Measurements from ENCODE around the gene SLC25A48.

Gene SLC25A48, protein sequence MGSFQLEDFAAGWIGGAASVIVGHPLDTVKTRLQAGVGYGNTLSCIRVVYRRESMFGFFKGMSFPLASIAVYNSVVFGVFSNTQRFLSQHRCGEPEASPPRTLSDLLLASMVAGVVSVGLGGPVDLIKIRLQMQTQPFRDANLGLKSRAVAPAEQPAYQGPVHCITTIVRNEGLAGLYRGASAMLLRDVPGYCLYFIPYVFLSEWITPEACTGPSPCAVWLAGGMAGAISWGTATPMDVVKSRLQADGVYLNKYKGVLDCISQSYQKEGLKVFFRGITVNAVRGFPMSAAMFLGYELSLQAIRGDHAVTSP

DNA sequence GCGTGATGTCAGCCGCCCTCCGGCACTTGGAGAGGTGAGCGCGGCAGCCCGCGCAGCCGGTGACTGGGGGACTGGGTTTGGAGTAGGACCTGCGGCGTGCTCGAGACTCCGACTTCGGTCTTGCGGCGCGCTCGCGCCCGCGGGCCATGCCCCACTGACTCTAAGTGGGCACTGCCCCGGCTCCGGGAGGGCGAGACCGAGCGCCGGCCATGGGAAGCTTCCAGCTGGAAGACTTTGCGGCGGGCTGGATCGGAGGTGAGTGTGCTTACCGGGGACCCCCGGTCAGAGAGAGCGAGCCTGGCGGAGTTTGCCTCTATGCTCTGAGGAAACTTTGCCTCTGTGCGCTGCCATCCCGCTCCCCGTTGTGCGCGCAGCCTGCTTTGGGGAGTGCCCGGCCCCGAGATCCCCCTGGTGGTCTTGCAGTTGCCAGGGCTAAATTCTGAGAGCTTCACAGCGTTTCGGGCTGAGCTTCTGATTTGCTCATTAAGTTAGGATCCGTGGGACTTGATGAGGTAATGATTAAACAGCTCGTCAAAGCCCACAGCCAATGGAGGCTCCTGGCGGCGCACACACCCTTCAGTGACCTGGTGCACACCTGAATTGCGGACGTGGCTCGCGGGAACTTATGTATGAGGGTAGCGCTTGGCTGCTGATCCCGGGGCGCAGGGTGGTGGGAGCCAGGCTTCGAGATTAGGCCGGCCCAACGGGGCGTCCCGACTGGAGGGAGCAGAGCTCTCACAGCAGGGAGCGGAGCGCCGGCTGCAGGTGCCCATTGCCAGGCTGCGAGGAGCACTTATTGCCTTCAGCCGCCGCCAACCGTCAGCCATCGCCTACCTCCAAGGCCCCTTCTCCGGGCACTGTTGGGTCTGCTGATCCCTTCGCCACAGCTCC, at the start of gene SLC25A48:
TSS of gene SLC25A48 (plus strand) at position 25 of the 891 bp plus-strand sequence. CDS start at position 210, 185 bp downstream.
- no peak for DNase-seq (ENCODE audit: low read depth)

GRCh38 chr5:135800656-135801055, 33.8 kb upstream of the SLC25A48 start:
- DNase-seq (ENCODE audit: low read depth): no peak

GRCh38 chr5:135810188-135810943, 24.1 kb upstream of the SLC25A48 start:
- DNase-seq (ENCODE audit: low read depth): no peak

DNA sequence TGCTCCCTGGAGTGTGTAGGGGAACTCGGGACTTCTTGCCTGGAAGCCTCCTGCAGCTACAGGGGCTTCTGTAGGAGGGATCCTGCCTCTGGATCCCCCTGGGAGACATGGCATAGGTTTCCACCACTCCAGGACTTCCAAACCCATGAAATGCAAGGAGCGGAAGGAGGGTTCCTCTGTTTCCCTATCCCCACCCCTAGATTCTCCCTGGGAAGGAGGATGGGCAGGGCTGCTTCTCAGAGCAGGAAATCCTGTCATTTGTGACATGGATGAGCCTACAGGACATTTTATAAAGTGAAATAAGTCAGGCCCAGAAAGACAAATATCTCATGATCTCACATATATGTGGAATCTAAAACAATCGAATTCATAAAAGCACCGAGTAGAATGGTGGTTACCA, 23.5 kb upstream of the SLC25A48 start:
- no peak for DNase-seq (ENCODE audit: low read depth)

DNA sequence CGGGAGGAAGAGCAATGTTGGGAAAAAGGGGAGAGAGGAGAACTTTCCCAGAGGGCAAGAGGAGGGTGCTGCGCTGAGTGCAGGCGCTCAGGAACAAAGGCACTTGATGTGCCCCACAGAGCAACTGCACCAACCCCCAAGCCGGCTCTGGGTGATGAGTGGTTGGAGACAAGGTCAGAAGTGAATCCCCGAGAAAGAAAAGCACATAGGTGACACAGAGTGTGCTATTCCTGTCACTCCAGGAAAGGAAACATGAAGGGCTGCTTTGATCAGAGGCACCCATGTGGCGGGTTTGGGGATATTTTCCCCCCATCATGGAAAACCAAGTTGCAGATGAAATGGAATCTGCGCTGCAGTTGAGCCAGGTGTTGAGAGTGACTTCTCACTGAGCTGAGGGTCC, 20.7 kb upstream of the SLC25A48 start:
- DNase-seq (ENCODE audit: low read depth): no peak

DNA sequence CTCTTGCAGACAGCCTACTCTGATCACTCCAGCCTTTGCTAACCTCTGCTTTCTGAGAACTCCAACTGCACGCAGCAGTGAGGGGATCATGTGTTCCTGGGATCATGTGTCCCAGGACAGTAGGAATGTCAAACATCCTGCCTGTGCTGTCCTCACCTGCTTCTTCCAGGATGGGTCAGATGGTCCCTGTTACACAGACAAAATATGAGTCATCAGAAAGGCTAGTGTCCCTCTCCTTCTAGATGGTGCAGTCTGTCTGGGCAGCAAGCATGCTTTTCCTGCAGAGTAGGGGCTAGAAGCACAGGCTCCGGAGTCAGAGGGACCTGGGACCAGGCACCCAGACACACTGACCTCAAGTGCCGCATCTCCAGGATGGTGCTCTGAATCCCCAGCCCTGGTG, 20.1 kb upstream of the SLC25A48 start:
- DNase-seq (ENCODE audit: low read depth): no peak

GRCh38 chr5:135814812-135815211, 19.7 kb upstream of the SLC25A48 start:
- no peak for DNase-seq (ENCODE audit: low read depth)

- DNase-seq (ENCODE audit: low read depth): no peak
Observed at GRCh38 chr5:135821061-135821801, 13.2 kb upstream of the SLC25A48 start.

DNA sequence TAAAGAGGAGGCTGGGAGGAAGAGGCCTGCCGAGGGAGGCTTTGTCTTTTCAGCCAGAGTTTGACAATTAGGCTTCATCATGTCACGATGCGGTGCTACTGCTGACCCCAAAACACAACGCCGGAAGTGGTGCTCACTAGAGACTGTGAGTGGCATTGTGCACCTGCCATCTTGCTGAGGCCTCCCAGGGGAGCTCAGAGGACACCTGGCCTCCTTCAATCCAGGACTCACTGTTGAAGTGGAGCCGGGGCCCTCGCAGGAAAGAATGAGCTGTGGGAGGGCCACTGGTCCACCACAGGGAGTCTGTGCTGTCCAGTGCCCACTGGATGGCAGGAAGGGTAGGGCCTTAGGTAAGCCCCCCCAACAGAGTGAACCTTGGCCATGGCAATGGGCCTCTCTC, 12.7 kb upstream of the SLC25A48 start:
- no peak for DNase-seq (ENCODE audit: low read depth)

DNA sequence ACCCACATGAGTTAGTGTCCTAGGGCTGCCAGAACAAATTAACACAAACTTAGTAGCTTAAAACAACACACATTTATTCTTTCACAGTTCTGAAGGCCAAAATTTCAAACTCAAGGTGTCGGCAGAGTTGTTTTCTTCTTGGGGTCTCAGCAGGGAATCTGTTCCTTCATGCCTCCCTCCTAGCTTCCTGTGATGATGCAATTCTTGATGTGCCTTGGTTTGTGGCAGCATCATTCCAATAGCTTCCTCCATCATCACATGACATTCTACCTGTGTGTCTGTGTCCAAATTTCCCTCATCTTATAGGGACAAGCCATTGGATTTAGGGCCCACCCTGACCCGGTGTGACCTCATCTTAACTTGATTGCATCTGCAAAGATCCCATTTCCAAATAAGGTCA, 12.2 kb upstream of the SLC25A48 start:
- DNase-seq (ENCODE audit: low read depth): no peak

DNA sequence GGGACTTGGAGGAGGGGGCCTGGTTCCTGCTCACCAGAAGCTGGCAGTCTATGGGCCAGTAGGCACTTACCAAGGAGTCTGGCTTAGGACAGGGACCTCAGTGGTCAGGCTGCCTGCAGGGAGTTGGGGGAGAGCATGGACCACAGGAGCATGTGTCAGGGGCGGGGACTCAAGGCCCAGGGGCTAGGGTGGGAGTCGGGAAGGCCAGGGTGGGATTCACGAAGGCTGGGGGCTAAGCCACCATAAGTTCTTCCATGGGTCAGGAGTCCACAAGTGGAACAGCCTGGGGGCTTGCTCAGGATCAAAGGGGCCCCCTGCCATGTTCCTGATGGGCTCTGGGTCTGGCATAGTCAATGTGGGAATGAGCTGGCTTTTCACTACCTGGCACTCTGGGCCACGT, 11.5 kb upstream of the SLC25A48 start:
- no peak for DNase-seq (ENCODE audit: low read depth)

GRCh38 chr5:135823881-135824280, 10.6 kb upstream of the SLC25A48 start:
- DNase-seq (ENCODE audit: low read depth): no peak

- DNase-seq (ENCODE audit: low read depth): no peak
Observed at GRCh38 chr5:135824541-135825041, 9.9 kb upstream of the SLC25A48 start.

- DNase-seq (ENCODE audit: low read depth): no peak
Observed at GRCh38 chr5:135825373-135826220, 8.9 kb upstream of the SLC25A48 start.

GRCh38 chr5:135826221-135826525, 8.3 kb upstream of the SLC25A48 start:
- no peak for DNase-seq (ENCODE audit: low read depth)

GRCh38 chr5:135826994-135827671, 7.3 kb upstream of the SLC25A48 start:
- no peak for DNase-seq (ENCODE audit: low read depth)

GRCh38 chr5:135827965-135828781, 6.3 kb upstream of the SLC25A48 start:
- DNase-seq (ENCODE audit: low read depth): no peak

GRCh38 chr5:135828782-135829127, 5.7 kb upstream of the SLC25A48 start:
- no peak for DNase-seq (ENCODE audit: low read depth)

- DNase-seq (ENCODE audit: low read depth): no peak
Observed at GRCh38 chr5:135829179-135829578, 5.3 kb upstream of the SLC25A48 start.

Measured in T-helper 22 cell (primary cell).